Aorta (tissue), 5 donors: ENCODE data around the gene TBL2. TPM values are rescaled to one million over a fixed set of nuclear protein-coding genes. Genes with fewer than 3 reads are reported as not detected.
"Not testable (repeated sequence)": the region's sequence is repeated elsewhere in the genome, so short reads cannot be mapped to it uniquely, and the experiment has no call there.

Source experiments
- ATAC-seq: fragments of 200-7000 bp; cut with Tn5 transposase; one replicate; pipeline ENCODE4 v1.9.1; 2022; ENCODE audit warnings: moderate library complexity; ENCODE audit not compliant: low FRiP score
- DNase-seq, 2 donors: peaks; one replicate each; pipeline ENCODE4 v3.0.0-alpha.2; 2020
- H3K27ac ChIP-seq, 2 donors: one replicate each; pipeline ENCODE4 v1.5.1; 2013; ENCODE audit warnings: low read length in 2 of 2, mild to moderate bottlenecking in 2 of 2, moderate library complexity in 2 of 2, control low read depth in 1 of 2, inconsistent platforms in 1 of 2, low read depth in 1 of 2
- H3K27me3 ChIP-seq, 2 donors: one replicate each; pipeline ENCODE4 v1.6.1; 2013; ENCODE audit warnings: control low read depth in 1 of 2, low read length in 1 of 2, mild to moderate bottlenecking in 1 of 2, moderate library complexity in 1 of 2; ENCODE audit not compliant: insufficient read depth in 2 of 2, control insufficient read depth in 1 of 2
- H3K36me3 ChIP-seq, 2 donors: one replicate each; pipeline ENCODE4 v1.6.1; 2013; ENCODE audit warnings: control low read depth in 1 of 2, low read length in 1 of 2, mild to moderate bottlenecking in 1 of 2; ENCODE audit not compliant: insufficient read depth in 2 of 2, control insufficient read depth in 1 of 2
- H3K4me1 ChIP-seq, 2 donors: one replicate each; pipeline ENCODE4 v1.6.1; 2013; ENCODE audit warnings: low read length in 2 of 2, control low read depth in 1 of 2, mild to moderate bottlenecking in 1 of 2, moderate library complexity in 1 of 2; ENCODE audit not compliant: insufficient read depth in 2 of 2, control insufficient read depth in 1 of 2
- H3K4me3 ChIP-seq, 2 donors: one replicate each; pipeline ENCODE4 v1.5.1; 2013; ENCODE audit warnings: low read length in 2 of 2, control low read depth in 1 of 2, mild to moderate bottlenecking in 1 of 2
- H3K9me3 ChIP-seq: one replicate; pipeline ENCODE4 v1.6.1; 2013; ENCODE audit warnings: mild to moderate bottlenecking, low read length; ENCODE audit not compliant: control insufficient read depth
- WGBS, 2 donors: extraction: QIAGEN DNeasy Blood & Tissue Kit; methylation state at CpG; one replicate each; pipeline ENCODE4 v1.1.7; 2013; 5-methylcytosine and 5-hydroxymethylcytosine counted together
- intact Hi-C, 2 donors: fragments of 100-400 bp; cut with DNase I; formaldehyde crosslinking; loops; one replicate each; pipeline versions ENCODE4 v1.14.2 to v1.15.0; 2022
- polyA plus RNA-seq, 2 donors: library from polyadenylated mRNA; stranded (reverse); fragments of 200-250 nt; gene quantifications; one replicate each; pipeline ENCODE4 v1.2.3, GENCODE V29; 2013
- total RNA-seq, 2 donors: library from RNA; stranded (reverse); fragmentation: NEBNext Ultra II Directional; extraction: Animal tissue kit (Norgen Biotek cat#: 25700); gene quantifications; one replicate each; pipeline ENCODE4 v1.2.1, GENCODE V29; 2021
- donor health status: healthy with polysubstance abuse.
- donor health status: Bipolar disorder and iron deficiency.
- donor health status: DM: no; HTN: no; CAD: no.
- donor health status: DM: no; HTN: no; CAD: no.
- donor health status: DM: yes; HTN: yes; CAD: no.

TBL2 gene
- total and polyA plus RNA-seq, 4 donors: 17.7 to 27.7 (median 24.6) TPM

DNA sequence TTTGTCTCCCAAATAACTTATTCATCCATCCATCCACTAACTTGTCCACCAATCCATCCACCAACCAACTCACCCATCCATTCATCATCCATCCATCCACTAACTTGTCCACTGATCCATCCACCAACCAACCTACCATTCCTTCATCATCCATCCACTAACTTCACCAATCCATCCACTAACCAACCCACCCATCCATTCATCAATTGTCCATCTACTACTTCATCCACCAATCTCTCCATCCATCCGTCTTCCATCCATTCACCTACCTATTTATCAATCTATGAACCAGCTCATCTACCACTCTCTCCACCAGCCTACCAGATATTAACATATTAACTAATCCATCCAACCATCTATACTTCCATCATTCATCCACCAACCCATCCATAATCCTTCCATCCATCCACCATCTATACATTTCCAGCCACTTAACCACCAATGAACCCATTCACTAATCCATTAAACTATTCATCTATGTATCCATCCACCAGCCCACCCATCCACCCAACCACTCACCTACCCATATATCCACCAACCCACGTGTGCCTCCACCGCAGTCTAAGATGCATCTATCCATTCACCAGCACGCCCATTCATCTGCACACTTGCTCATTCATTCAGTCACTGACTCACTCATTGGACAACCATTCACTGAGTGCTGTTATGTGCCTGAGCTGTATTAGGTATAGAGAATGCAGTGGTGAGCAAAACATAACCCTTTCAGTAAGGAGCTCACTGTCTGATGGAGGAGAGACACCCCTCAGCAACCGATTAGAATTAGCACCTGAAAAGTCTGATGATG is 19.8 kb upstream of the TBL2 start:
- H3K36me3 ChIP-seq: no peaks in the 10 kb centered on the region
- H3K27ac ChIP-seq: no peak overlapping the region
- intact Hi-C loops: no loop called here
- ATAC-seq (no peak), DNase-seq (no peak)
- H3K9me3 ChIP-seq: no peaks in the 10 kb centered on the region
- no peak overlapping the region for H3K4me3 ChIP-seq
- WGBS, 2 donors: 87 to 90% methylated on average over 5 of the region's 5 CpGs
- no peaks in the 10 kb centered on the region for H3K4me1 ChIP-seq
- no peaks in the 10 kb centered on the region for H3K27me3 ChIP-seq

DNA sequence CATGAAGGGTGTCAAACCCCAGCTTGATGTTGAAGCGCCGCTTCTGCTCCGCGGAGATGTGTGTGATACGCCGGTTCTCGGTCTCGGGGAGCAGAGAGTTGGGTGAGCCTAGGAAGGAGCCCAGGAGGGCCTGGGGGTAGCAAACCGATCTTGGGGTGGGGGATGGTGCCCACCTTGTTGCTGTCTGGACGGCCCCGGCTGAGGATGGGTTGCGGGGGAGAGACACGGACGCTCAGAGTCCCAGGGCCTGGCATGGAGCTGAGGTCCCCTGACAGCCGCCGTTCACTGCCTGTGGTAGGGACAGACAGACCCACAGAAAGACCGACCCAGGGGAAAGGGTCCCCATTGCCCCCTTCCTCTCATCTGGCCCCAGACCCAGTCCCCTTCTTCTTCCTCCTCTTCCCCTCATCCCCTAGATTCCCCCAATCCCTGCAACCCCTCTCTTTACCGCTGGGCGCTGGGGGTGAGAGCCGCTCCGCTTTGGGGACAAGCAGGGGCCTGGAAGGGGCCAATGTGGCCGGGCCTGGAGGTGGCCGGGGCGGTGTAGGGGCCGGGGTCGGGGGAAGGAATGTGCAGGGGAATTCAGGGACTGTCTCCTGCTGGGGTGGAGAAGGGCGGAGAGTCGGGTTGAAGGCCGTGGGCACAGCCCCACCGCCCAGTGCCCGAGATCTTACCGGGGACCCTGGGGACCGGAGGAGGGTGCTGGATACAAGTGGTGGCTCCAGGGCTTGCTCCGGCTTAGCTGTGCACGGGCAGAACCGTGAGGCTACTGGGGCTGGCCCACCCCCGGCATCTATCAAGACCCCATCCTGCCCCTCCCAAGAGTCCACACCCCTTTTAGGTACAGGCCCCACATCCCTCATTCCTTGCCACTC is 18.0 kb upstream of the TBL2 start:
- no peaks in the 10 kb centered on the region for H3K27me3 ChIP-seq
- WGBS, 2 donors: 49 to 55% methylated on average over 33 to 37 of the region's 37 CpGs
- DNase-seq: no peak
- no peaks in the 10 kb centered on the region for H3K36me3 ChIP-seq
- intact Hi-C loops: no loop called here
- H3K27ac ChIP-seq: no peak overlapping the region
- no peak overlapping the region for H3K4me3 ChIP-seq
- no peak for ATAC-seq
- H3K9me3 ChIP-seq: no peaks in the 10 kb centered on the region
- no peaks in the 10 kb centered on the region for H3K4me1 ChIP-seq

DNA sequence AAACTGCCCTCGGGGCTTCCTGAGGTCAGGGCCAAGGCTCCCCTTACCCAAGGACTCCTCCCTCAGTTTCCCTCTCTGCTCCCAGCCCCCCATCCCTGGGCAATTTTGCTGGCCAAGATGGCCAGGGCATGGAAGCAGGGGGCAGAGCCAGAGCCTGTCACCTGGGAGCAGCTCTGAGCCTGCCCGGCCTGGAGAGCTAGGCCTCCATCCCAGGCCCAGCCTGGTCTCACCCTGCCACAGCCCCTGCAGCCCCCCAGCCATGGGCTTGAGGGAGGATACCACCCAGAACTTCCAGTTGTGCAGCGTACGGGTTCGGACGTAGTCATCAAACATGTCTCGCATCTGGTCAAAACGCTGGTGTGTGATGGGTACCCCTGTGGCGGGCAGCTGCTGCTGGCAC is 17.0 kb upstream of the TBL2 start:
- DNase-seq (no peak), ATAC-seq (no peak)
- no peaks in the 10 kb centered on the region for H3K36me3 ChIP-seq
- H3K4me3 ChIP-seq: no peak overlapping the region
- H3K27ac ChIP-seq: no peak overlapping the region
- H3K9me3 ChIP-seq: no peaks in the 10 kb centered on the region
- 86 to 90% methylated on average over 9 of the region's 9 CpGs for WGBS, 2 donors
- intact Hi-C loops: no loop called here
- no peaks in the 10 kb centered on the region for H3K4me1 ChIP-seq
- H3K27me3 ChIP-seq: no peaks in the 10 kb centered on the region

DNA sequence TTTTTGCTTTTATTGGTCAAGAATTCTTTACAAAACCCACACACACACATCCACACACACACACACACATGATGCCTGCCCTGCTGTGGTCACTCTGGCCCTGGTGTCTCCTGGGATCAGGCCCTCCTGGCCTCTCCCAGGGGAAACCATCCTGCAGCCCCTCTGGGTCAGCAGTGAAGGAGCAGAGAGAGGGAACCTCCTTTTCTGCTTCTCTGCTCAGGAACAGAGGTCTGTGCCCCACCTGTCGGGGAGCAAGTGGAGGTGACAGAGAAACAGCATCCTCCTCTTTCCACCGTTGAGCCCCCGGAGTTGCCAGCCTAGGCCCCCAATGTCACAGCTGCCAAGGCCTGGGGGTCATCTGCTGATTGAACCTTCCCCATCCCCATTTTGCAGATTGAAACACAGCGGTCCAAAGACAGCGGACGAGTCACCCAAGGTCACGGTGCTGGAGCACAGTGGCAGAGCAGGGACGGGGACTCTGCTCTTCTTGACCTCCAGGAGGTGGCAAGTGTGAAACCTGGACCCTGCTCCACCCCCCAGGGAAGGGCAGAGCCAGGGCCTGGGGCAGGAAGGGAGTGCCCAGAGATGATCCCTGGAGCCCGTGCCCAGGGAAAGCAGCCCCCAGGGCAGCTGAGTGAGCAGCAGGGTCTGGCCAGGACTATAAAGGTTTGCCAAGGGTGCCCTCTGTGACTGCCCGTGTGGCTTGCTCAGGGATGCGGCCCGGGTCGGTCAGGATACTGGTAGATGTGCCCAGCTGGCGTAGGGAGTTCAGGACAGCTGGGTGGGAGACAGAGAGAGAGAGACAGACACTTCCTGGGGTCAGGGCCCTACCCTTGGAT is 15.0 kb upstream of the TBL2 start:
- Histone ChIP-seq H3K9me3 (no peaks in the 10 kb centered on the region), H3K4me1 (no peaks in the 10 kb centered on the region), H3K27ac (no peak overlapping the region), H3K4me3 (no peak overlapping the region), H3K27me3 (no peaks in the 10 kb centered on the region), H3K36me3 (no peaks in the 10 kb centered on the region)
- intact Hi-C loops: no loop called here
- WGBS, 2 donors: 83% methylated on average over 14 of the region's 14 CpGs
- DNase-seq (no peak), ATAC-seq (peak; percentile 44)

DNA sequence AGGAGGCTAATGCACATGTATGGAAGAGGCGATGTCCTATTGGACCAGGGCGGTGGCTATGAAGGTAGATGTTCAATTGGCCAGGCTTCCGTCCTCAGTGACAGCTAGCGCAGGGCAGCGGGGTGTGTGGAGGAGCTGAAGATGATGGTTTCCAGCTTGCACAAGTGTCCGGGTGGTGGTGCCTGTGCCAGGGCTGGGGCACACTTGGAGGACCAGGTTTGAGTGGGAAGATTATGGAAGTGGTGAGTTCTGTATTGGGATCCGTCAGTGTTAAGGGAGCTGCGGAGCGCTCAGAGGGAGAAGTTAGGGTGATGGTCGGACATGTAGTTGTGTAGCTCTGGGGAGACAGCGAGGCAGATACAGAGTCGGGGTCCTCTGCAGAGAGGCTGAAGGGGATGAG is 8.5 kb upstream of the TBL2 start:
- intact Hi-C loops: no loop called here
- Histone ChIP-seq H3K4me3 (no peak overlapping the region), H3K27ac (no peak overlapping the region)

DNA sequence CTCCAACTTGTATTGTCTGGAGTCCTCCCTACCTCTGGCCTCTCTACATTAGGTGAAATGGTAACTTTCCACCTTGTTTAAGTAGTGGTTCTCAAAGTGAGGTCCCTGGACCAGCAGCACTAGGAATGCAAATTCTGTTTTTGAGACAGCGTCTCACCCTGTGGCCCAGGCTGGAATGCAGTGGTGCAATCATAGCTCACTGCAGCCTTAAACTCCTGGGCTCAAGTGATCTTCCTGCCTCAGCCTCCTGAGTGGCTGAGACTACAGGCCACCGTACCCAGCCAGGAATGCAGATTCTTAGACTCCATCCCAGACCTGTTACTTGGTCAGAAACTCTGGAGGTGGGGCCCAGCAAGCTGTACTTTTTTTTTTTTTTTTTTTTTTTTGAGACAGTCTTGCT is 6.8 kb upstream of the TBL2 start:
- WGBS, 2 donors: 76% methylated on average over 2 of the region's 2 CpGs
- no peak for ATAC-seq
- H3K4me1 ChIP-seq: no peaks in the 10 kb centered on the region

More for the DNA sequence above, 8.5 kb upstream of the TBL2 start:
- Histone ChIP-seq H3K36me3 (no peaks in the 10 kb centered on the region), H3K27me3 (no peaks in the 10 kb centered on the region), H3K9me3 (no peaks in the 10 kb centered on the region), H3K4me1 (no peaks in the 10 kb centered on the region)
- 95% methylated on average over 12 of the region's 12 CpGs for WGBS, 2 donors
- ATAC-seq (no peak), DNase-seq (peak in 1 of 2 donors; percentile 38)

DNA sequence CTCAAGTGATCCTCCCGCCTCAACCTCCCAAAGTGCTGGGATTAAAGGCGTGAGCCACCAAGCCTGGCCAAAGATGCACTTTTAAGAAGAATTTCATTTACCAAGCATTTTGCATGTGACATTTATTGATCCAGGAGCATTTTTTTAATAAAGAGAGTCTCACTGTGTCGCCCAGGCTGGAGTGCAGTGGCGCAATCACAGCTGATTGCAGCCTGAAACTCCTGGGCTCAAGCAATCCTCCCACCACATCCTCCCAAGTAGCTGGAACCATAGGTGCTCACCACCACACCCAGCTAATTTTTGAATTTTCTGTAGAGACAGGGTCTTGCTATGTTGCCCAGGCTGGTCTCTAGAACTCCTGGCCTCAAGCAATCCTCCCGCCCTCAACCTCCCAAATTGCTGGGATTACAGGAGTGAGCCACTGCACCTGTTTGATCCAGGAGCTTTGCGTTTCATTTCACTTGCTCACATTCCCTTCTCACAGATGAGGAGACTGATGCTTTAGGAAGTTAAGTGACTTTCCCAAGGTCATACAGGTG is 4.4 kb upstream of the TBL2 start:
- Histone ChIP-seq H3K36me3 (no peaks in the 10 kb centered on the region), H3K4me1 (no peaks in the 10 kb centered on the region), H3K27me3 (no peaks in the 10 kb centered on the region), H3K4me3 (no peak overlapping the region), H3K9me3 (no peaks in the 10 kb centered on the region), H3K27ac (no peak overlapping the region)
- intact Hi-C loops: no loop called here
- no peak for ATAC-seq
- DNase-seq: peak in 1 of 2 donors; percentile 36
- WGBS, 2 donors: 92 to 94% methylated on average over 6 of the region's 6 CpGs

More for the DNA sequence above, 6.8 kb upstream of the TBL2 start:
- no peak overlapping the region for H3K4me3 ChIP-seq
- DNase-seq: no peak
- intact Hi-C loops: no loop called here
- no peaks in the 10 kb centered on the region for H3K36me3 ChIP-seq
- no peaks in the 10 kb centered on the region for H3K9me3 ChIP-seq
- H3K27me3 ChIP-seq: no peaks in the 10 kb centered on the region
- no peak overlapping the region for H3K27ac ChIP-seq

DNA sequence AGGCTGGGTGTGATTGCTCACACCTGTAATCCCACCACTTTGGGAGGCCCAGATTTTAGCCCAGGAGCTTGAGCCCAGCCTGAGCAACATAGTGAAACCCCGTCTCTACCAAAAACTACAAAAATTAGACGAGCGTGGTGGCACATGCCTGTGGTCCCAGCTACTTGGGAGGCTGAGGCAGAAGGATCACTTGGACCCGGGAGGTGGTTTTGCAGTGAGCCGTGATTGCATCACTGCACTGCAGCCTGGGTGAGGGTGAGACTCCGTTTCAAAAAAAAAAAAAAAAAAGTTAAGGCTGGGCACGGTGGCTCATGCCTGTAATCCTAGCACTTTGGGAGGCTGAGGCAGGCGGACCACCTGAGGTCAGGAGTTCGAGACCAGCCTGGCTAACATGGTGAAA is 2.6 kb upstream of the TBL2 start:
- H3K4me3 ChIP-seq, H3K4me1 ChIP-seq, H3K9me3 ChIP-seq, ATAC-seq, H3K36me3 ChIP-seq, H3K27ac ChIP-seq, intact Hi-C loops, H3K27me3 ChIP-seq: not testable (repeated sequence)
- DNase-seq: peak in 1 of 2 donors; percentile 35
- WGBS, 2 donors: 84% methylated on average over 9 of the region's 9 CpGs
